Activated T-cell treated with anti-CD3 and anti-CD28 coated beads, Interleukin-2, amount 50 U/mL, for 72 hours (primary cell): Measurements from ENCODE around the gene MDGA2. TPM values are rescaled to one million over a fixed set of nuclear protein-coding genes. Genes with fewer than 3 reads are reported as not detected.
"Not testable (repeated sequence)": the region's sequence is repeated elsewhere in the genome, so short reads cannot be mapped to it uniquely, and the experiment has no call there.

ENCODE experiments used
- ATAC-seq, 2 donors: fragments of 150-1000 bp; cut with Tn5 transposase; replicated peaks in 1 of 2; 2 replicates each; pipeline ENCODE4 v1.10.0; 2021; ENCODE audit warnings: moderate library complexity in 2 of 2, mild to moderate bottlenecking in 1 of 2
- DNase-seq, 2 donors: peaks; one replicate each; pipeline ENCODE4 v3.0.0; 2021 to 2022; ENCODE audit warnings: mixed read lengths in 1 of 2
- H3K27ac Mint-ChIP-seq: one replicate; pipeline ENCODE4 v1.8.0; 2022; ENCODE audit warnings: mild to moderate bottlenecking, moderate library complexity, mixed read lengths
- H3K27me3 Mint-ChIP-seq: one replicate; pipeline ENCODE4 v1.8.0; 2022; ENCODE audit warnings: low read depth, mixed read lengths
- H3K36me3 Mint-ChIP-seq, 2 donors: one replicate each; pipeline ENCODE4 v1.8.0; 2022; ENCODE audit warnings: mixed read lengths in 2 of 2, mild to moderate bottlenecking in 1 of 2; ENCODE audit not compliant: insufficient read depth in 2 of 2
- H3K4me1 Mint-ChIP-seq: one replicate; pipeline ENCODE4 v1.8.0; 2022; ENCODE audit warnings: low read depth, mixed read lengths
- H3K4me3 Mint-ChIP-seq, 2 donors: one replicate each; pipeline ENCODE4 v1.8.0; 2022; ENCODE audit warnings: mild to moderate bottlenecking in 2 of 2, mixed read lengths in 2 of 2, moderate library complexity in 2 of 2
- H3K9me3 Mint-ChIP-seq, 2 donors: one replicate each; pipeline ENCODE4 v1.8.0; 2022; ENCODE audit warnings: mixed read lengths in 2 of 2
- total RNA-seq, 2 donors: library from RNA; stranded (reverse); gene quantifications; one replicate each; pipeline ENCODE4 v1.2.3, GENCODE V29; 2022

MDGA2 gene
- total RNA-seq, 2 donors from 2014 or later, result not detected

DNA sequence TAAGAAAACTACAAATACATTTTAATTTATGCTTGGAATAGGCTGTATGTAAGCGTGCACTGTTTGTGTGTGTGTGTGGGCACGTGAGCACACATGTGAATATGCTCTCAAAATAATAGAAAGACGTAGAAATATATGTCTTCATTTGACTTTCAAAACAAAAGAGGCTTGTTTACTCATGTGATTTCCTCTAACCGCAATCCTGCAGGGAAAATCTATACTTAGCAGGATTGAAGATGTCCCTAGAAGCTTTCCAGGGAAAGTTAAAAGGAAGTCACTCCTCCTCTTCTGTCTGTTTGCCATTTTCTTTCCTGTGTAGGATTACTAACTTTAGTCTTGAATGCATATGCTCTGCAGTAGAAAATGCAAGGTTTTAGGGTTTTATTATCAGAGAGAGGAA lies 404.7 kb downstream of the MDGA2 start:
- H3K27me3 Mint-ChIP-seq, result no peaks in the 10 kb centered on the region
- peaks cover 0 to 2% of the 10 kb centered on the region in 2 donors for H3K9me3 Mint-ChIP-seq
- no peak for DNase-seq
- no peak overlapping the region for H3K4me3 Mint-ChIP-seq
- no peak for ATAC-seq
- no peaks in the 10 kb centered on the region for H3K4me1 Mint-ChIP-seq
- H3K36me3 Mint-ChIP-seq, result no peaks in the 10 kb centered on the region
- H3K27ac Mint-ChIP-seq, result no peak overlapping the region

DNA sequence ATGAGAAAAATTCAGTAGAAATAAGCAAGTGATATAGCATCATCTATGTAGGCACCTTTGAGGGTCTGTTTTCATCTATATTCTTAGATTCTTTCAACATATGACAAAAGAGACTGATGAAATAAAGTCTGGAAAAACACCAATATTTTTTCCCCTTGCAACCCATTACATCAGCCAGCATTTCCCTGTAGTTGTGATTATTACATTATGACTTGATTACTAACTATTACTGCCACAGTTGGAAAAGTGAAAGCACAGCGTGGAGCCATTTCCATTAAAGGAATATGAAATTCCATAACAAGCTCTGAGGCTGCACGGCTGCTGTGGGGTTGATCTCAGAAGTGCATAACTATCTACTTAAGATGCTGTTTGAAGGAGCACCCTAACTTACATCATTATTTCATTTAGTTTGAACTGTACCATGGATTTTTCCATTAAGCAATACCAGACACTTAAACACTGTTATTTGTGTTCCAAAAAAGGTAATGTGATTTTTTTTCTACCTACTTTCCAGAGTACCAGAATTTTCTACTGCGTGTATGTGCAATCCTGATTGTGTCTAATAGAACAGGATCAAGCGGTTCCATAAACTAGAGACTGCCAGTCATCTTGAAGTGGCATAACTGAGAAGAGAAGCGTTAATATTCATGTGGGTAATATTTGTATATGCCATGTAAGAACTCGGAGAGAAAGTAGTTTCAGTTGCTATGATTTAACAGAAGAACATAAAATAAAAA lies 405.5 kb downstream of the MDGA2 start:
- Mint-ChIP-seq H3K27ac (no peak overlapping the region), H3K4me1 (no peaks in the 10 kb centered on the region), H3K27me3 (no peaks in the 10 kb centered on the region), H3K9me3 (peaks cover 0 to 2% of the 10 kb centered on the region in 2 donors), H3K36me3 (no peaks in the 10 kb centered on the region), H3K4me3 (no peak overlapping the region)
- DNase-seq (no peak), ATAC-seq (no peak)

DNA sequence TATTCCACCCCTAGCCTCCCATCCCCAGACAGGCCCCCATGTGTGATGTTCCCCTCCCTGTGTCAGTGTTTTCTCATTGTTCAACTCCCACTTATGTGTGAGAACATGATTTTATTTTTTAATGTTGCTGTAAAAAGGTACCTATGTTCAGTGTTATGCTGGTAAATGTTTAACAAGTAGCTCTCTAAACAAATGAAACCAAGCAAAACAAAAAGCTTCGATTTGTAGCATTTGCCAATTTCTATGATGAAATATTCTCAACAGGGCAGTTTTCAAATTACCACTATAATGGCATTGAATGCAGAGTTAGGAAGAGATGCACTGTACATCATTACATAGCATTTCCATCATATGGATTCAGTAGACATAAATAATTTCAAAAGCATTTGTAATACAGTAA lies 410.6 kb downstream of the MDGA2 start:
- DNase-seq (no peak), ATAC-seq (no peak)
- H3K4me3 Mint-ChIP-seq, result no peak overlapping the region
- peaks cover 0 to 2% of the 10 kb centered on the region in 2 donors for H3K9me3 Mint-ChIP-seq
- no peaks in the 10 kb centered on the region for H3K4me1 Mint-ChIP-seq
- no peaks in the 10 kb centered on the region for H3K36me3 Mint-ChIP-seq
- no peak overlapping the region for H3K27ac Mint-ChIP-seq
- no peaks in the 10 kb centered on the region for H3K27me3 Mint-ChIP-seq

DNA sequence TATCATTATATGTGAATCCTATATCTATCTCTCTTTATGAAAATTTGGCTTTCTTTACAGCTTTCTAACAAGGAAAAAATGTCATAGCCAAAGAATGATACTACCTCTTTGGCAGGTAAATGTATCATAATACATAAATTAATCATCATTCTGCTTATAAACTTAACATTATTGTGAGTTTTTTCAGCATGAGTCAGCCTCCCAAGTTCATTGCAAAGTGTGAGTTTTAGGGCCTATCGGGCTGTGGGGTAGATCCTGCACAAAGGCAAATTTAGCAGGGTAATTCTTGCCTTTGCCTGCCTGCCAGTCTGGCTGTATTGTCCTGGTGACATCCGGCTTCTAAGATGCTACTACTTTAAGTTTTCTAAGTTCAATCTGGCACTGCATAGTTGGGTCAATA lies 412.6 kb downstream of the MDGA2 start:
- Mint-ChIP-seq H3K4me1 (no peaks in the 10 kb centered on the region), H3K27ac (no peak overlapping the region), H3K36me3 (peaks cover 0 to 1% of the 10 kb centered on the region in 2 donors), H3K27me3 (no peaks in the 10 kb centered on the region), H3K4me3 (no peak overlapping the region), H3K9me3 (peaks cover 3 to 4% of the 10 kb centered on the region in 2 donors)
- ATAC-seq (no peak), DNase-seq (no peak)

DNA sequence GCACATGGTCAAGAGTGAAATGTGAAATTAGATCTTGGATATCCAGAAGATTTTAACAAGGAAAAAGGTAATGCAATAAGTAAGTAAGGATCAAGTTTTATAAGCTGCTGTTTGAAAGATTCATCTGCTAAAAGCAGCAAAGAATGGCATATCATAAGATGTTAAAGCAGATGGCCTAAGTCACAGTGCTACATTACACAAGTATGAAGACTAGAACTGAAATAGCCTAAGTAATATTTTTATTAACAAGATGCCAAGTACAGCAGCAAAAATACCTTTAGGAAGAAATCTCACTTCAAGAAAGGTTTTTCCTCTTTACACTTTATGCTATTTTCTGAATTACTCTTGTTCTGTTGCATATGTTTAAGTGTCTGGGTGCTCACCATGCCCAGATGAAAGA lies 414.1 kb downstream of the MDGA2 start:
- no peak for DNase-seq
- peaks cover 0 to 1% of the 10 kb centered on the region in 2 donors for H3K36me3 Mint-ChIP-seq
- ATAC-seq, result no peak
- no peaks in the 10 kb centered on the region for H3K27me3 Mint-ChIP-seq
- peaks cover 3 to 4% of the 10 kb centered on the region in 2 donors for H3K9me3 Mint-ChIP-seq
- no peak overlapping the region for H3K27ac Mint-ChIP-seq
- no peak overlapping the region for H3K4me3 Mint-ChIP-seq
- no peaks in the 10 kb centered on the region for H3K4me1 Mint-ChIP-seq

DNA sequence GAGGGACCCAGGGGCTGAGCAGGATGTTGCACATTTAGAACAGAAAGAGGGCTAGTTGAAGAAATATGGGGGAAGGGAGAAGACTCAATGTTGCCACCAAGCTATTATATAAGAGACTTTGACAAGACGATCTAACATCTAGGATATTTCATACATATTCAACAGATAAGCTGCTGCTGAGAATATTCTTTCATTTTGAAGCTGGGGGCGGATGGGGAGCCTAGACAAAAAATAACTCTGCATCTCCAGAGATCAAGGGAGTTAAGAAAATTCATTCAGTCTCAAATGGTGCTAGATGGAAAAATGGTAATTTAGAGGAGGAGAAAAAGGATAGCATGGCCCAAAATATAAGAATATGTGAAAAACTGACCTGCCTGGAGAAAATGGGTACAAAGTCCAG lies 415.6 kb downstream of the MDGA2 start:
- Mint-ChIP-seq H3K27ac (no peak overlapping the region), H3K4me1 (no peaks in the 10 kb centered on the region), H3K9me3 (peaks cover 3 to 5% of the 10 kb centered on the region in 2 donors), H3K4me3 (no peak overlapping the region), H3K36me3 (peaks cover 0 to 1% of the 10 kb centered on the region in 2 donors), H3K27me3 (no peaks in the 10 kb centered on the region)
- DNase-seq, result no peak
- no peak for ATAC-seq

DNA sequence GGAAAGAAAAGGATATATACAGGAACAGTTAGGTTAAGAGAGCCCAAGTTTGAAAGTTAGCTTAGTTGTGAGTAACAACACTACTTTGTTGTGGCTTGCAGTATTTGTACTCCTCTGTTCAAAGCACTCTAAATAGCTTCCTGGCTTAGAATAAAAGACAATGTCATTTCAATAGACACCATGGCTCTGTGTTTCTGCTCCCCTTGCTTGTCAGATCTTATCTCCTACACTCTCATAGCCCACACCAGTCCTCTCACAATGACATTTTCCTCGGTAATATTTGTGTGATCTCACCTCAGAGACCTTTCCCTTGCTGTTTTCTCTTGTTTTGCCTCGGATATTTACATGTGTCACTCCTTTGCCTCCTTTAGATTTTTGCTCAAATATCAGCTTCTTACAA lies 418.4 kb downstream of the MDGA2 start:
- peaks cover 9 to 14% of the 10 kb centered on the region in 2 donors for H3K9me3 Mint-ChIP-seq
- no peak overlapping the region for H3K27ac Mint-ChIP-seq
- H3K36me3 Mint-ChIP-seq, result peaks cover 2 to 3% of the 10 kb centered on the region in 2 donors
- DNase-seq, result no peak
- H3K4me3 Mint-ChIP-seq, result no peak overlapping the region
- ATAC-seq, result no peak
- no peaks in the 10 kb centered on the region for H3K4me1 Mint-ChIP-seq
- no peaks in the 10 kb centered on the region for H3K27me3 Mint-ChIP-seq

DNA sequence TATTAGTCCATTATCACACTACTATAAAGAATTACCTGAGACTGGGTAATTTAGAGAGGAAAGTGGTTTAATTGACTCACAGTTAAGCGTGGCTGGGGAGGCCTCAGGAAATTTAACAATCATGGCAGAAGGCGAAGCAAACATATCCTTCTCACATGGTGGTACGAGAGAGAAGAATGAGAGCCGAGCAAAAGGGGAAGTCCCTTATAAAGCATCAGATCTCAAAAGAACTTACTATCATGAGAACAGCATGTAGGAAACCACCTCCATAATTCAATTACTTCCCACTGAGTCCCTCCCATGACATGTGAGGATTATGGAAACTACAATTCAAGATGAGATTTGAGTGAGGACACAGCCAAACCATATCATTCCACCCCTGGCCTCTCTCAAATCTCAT lies 422.6 kb downstream of the MDGA2 start:
- Mint-ChIP-seq H3K27ac (no peak overlapping the region), H3K4me3 (no peak overlapping the region), H3K27me3 (no peaks in the 10 kb centered on the region), H3K4me1 (no peaks in the 10 kb centered on the region), H3K9me3 (peaks cover 8 to 14% of the 10 kb centered on the region in 2 donors), H3K36me3 (peaks cover 1 to 2% of the 10 kb centered on the region in 2 donors)
- ATAC-seq (no peak), DNase-seq (no peak)

DNA sequence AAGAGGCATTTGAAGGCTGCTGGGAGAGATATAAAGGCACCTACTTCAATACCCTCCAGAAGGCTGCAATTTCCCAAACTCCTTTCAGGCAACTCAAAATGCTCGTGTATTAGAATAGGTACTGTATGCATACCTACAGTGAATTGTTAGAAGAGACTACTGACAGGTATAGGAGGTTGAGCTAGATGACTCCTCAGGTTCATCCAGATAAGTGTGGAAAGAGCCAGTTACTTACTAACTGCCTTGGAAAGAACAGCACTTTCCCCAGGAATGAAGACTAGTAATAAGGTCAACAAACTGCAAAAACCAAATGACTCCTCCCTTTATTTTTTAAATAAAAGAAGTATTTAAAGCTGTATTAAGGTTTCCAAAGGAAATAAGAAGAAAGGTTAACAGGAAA lies 429.0 kb downstream of the MDGA2 start:
- Mint-ChIP-seq H3K27ac (no peak overlapping the region), H3K36me3 (no peaks in the 10 kb centered on the region), H3K27me3 (no peaks in the 10 kb centered on the region), H3K4me3 (no peak overlapping the region), H3K9me3 (peaks cover 2% of the 10 kb centered on the region in 2 donors), H3K4me1 (no peaks in the 10 kb centered on the region)
- no peak for DNase-seq
- no peak for ATAC-seq

DNA sequence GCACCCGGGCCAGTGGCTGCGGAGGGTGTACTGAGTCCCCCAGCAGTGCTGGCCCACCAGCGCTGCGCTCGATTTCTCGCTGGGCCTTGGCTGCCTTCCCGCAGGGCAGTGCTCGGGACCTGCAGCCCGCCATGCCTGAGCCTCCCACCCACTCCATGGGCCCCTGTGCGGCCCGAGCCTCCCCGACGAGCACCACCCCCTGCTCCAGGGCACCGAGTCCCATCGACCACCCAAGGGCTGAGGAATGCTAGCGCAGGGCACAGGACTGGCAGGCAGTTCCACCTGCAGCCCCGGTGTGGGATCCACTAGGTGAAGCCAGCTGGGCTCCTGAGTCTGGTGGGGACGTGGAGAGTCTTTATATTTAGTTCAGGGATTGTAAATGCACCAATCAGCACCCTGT lies 432.8 kb downstream of the MDGA2 start:
- H3K4me3 Mint-ChIP-seq, ATAC-seq, DNase-seq, H3K27me3 Mint-ChIP-seq, H3K4me1 Mint-ChIP-seq, H3K27ac Mint-ChIP-seq, H3K9me3 Mint-ChIP-seq, H3K36me3 Mint-ChIP-seq: not testable (repeated sequence)

DNA sequence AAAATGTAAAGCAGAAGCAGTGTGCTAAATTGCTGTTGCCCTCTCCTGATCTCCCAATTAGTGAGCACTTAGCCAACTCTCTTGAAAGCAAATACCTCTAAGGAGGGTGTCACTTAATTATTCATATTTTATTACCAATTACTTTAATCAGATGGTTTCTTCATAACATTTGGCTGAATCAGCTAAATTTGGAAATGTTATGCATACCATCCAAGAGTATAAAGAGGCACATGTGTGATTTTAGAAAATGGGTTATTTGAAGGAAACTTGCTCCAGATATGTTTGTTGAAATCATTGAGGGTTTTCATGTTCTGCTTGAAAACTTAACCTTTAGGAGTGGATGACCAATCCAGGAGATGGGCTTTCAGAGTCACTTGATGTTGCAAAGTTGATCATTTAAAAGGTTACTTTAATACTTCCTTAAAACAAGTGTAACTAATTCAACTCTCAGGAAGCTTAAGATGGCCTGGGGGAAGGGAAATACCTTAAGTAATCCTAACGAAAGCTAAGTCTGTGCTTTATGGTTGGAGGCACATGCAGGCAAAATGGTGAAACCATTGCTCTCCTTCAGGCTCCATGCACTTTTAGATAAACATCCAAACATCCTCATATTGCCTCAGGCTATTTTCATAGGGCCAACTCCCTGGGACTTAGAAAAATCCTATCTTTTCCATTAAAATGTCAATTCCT lies 434.5 kb downstream of the MDGA2 start:
- DNase-seq (no peak), ATAC-seq (no peak)
- Mint-ChIP-seq H3K9me3 (peaks cover 4 to 5% of the 10 kb centered on the region in 2 donors), H3K27ac (no peak overlapping the region), H3K4me1 (no peaks in the 10 kb centered on the region), H3K4me3 (no peak overlapping the region), H3K27me3 (no peaks in the 10 kb centered on the region), H3K36me3 (no peaks in the 10 kb centered on the region)

DNA sequence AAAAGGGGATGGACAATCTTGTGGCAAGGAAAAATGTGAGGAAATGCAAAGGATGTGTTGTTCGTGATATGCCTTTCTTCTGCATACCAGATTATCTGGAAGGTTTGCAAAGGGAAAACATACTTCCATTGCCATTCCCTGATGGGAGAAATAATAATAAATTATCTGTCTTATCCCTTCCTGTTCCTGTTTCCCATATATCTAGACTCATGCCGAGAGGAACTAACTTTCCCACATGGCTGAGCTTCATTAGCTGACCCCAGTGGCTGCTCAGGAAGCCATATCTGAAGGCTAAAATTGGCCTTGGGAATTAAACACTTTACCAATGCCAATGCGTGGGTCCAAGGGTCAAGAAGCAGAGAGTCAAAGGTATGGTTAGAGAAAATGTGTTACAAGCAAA lies 439.8 kb downstream of the MDGA2 start:
- DNase-seq, result no peak
- peaks cover 5 to 6% of the 10 kb centered on the region in 2 donors for H3K9me3 Mint-ChIP-seq
- ATAC-seq, result no peak
- H3K36me3 Mint-ChIP-seq, result no peaks in the 10 kb centered on the region
- no peaks in the 10 kb centered on the region for H3K4me1 Mint-ChIP-seq
- no peaks in the 10 kb centered on the region for H3K27me3 Mint-ChIP-seq
- no peak overlapping the region for H3K27ac Mint-ChIP-seq
- H3K4me3 Mint-ChIP-seq, result no peak overlapping the region

DNA sequence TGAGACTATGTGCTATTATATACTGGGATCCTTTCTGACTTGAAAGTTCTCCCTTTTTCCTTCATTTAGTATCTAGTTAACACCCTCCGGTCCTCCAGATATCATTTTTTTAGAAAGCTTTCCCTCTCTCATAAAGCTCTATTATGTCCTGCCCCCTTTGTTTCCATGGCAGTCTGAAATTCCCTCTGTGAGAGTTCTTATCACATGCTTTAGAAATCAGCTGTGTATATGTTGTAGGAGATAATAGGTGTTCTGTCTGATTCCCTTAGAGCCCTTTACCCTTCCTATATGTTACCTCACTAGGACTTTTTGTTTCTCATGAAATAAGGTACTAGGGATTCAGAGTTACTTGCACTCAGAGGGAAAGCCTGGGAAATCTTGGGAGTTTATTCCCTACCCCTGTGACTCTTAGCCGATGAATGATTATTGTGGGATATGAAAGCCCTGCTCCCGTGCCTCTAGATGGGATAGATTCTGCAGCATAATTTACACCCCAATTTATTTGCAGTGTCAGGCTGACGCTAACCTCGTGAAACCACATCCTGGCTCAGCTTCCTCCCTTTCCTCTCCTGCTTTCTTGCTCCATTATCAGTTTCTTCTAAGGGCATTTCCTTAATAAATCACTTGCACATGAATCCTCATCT lies 448.4 kb downstream of the MDGA2 start:
- H3K4me3 Mint-ChIP-seq, result no peak overlapping the region
- DNase-seq (no peak), ATAC-seq (no peak)
- no peaks in the 10 kb centered on the region for H3K36me3 Mint-ChIP-seq
- no peaks in the 10 kb centered on the region for H3K4me1 Mint-ChIP-seq
- no peaks in the 10 kb centered on the region for H3K27me3 Mint-ChIP-seq
- H3K9me3 Mint-ChIP-seq, result peaks cover 3% of the 10 kb centered on the region in 2 donors
- H3K27ac Mint-ChIP-seq, result no peak overlapping the region
